Measurements from ENCODE around the gene CYP2C18.

GRCh38 chr10:94757916-94758315, 74.4 kb downstream of the CYP2C18 start:
- TF ChIP-seq, protein P1, sequence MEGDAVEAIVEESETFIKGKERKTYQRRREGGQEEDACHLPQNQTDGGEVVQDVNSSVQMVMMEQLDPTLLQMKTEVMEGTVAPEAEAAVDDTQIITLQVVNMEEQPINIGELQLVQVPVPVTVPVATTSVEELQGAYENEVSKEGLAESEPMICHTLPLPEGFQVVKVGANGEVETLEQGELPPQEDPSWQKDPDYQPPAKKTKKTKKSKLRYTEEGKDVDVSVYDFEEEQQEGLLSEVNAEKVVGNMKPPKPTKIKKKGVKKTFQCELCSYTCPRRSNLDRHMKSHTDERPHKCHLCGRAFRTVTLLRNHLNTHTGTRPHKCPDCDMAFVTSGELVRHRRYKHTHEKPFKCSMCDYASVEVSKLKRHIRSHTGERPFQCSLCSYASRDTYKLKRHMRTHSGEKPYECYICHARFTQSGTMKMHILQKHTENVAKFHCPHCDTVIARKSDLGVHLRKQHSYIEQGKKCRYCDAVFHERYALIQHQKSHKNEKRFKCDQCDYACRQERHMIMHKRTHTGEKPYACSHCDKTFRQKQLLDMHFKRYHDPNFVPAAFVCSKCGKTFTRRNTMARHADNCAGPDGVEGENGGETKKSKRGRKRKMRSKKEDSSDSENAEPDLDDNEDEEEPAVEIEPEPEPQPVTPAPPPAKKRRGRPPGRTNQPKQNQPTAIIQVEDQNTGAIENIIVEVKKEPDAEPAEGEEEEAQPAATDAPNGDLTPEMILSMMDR (IDR thresholded peaks at IDR 0.05) = no peak
- TF ChIP-seq POLR2A (IDR thresholded peaks at IDR 0.05) = no peak
